NOMO-1 treated with DMSO at 0.1 percent for 48 hours (cell line): ENCODE data around the gene HOXD3.

ENCODE experiments used
- DNase-seq: peaks from one replicate; lab custom pipeline; 2025; ENCODE audit not compliant: unreplicated experiment; lab: John Stamatoyannopoulos, UW

The HOXD3 gene

DNA sequence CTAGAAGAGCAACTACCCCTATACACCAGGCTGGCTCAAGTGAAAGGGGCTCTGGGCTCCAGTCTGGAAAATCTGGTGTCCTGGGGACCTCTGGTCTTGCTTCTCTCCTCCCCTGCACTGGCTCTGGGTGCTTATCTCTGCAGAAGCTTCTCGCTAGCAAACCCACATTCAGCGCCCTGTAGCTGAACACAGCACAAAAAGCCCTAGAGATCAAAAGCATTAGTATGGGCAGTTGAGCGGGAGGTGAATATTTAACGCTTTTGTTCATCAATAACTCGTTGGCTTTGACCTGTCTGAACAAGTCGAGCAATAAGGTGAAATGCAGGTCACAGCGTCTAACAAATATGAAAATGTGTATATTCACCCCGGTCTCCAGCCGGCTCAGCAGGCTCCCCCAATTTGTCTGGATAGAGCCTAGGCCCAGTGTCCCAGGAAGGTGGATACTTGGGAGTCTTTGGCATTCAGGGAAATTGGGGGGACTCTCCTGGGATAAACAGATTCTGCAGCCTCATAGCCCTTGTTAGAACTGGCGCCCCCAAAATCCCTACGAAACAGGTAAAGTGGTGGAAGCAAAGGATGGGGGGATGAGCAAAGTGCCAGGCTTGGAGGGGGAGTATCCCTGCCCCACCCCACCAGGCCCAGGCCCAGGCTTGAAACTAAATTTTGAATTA, 8.2 kb upstream of the HOXD3 start:
- DNase-seq, result no peak

DNA sequence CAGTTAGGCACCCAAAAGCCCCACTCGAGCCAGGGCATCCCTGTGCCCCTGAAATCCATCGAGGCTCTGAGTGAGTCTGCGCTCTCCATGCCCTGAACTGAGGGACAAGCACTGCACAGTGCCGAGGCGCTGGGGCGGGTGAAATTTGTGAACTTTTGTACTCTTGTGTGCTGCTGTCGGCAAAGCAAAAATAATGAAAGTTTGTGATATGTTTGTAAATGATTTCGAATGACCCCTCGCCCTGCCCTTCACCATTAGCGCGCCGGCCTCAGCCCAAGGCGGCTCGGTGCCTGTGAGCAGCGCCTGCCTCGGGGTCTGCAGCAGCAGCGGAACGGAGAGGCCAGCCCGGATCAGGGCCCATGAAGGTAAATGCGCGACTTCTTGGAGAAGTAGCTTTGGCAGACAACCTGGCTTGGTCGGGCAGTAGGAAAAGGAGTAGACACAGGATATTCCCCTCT, 7.6 kb upstream of the HOXD3 start:
- no peak for DNase-seq

DNA sequence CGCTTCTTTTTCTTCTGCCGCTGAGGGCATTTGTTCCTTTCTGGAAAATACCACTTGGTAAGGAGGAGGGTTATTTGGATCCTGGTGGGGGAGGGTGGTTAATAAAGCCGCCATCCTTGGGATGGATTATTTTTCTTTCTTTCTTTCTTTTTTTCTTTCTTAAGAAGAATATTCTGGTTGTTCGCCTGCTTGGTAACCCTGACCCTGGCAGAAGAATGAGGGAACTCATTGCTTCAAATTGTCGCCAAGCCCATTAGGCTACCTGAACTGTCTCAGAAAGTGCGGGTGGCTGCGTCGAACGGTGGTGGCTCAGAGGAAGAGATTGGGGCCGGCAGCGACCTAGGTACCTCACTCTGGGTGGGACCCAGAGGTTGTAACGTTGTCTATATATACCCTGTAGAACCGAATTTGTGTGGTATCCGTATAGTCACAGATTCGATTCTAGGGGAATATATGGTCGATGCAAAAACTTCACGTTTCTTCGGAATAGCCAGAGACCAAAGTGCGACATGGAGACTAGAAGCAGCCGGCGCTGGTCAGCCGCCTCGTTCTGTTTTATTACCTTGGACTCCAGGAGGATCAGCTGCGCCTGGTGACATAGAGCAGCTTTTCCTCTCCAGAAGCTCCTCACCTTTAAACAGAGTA, 7.0 kb upstream of the HOXD3 start:
- no peak for DNase-seq

DNA sequence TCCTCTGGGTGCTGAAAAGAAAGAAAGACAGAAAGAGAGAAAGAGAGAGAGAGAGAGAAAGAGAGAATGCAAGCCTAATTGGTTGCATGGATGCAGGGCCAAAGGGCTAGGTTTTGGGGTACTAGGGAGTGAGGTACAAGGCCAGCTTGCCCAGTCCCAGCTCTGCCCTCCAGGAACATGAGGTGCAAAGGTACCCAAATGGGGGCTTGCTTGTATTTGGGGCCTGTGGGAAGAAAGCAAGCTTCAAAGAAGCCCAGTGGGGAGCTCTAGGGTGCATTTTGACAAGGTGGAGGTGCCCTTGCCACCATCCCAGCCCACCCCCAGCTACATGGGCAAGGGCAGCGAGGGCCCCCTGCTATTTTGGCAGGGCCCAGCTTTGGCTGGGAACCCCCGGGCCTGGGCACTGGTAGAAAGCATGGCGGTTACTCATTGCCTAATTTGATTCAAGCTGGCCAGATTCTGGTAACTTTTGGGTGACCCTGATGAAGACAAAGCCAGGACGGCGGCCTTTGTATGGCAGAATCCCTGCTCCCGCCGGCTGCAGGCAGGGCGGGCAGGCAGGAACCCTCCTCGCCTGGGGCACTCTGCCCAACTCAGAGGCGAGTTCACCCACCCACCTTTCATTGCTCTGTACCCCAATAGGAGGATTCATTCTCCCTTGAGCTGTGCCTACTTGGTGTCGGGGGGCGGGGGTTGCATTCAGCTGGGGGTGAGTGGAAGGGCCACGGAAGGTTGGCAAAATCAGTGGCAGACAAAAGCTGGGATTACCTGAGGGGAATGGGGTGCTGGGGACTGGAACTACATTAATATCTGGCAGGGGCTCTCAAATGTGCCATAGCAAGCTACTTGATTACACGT, 6.3 kb upstream of the HOXD3 start:
- no peak for DNase-seq

DNA sequence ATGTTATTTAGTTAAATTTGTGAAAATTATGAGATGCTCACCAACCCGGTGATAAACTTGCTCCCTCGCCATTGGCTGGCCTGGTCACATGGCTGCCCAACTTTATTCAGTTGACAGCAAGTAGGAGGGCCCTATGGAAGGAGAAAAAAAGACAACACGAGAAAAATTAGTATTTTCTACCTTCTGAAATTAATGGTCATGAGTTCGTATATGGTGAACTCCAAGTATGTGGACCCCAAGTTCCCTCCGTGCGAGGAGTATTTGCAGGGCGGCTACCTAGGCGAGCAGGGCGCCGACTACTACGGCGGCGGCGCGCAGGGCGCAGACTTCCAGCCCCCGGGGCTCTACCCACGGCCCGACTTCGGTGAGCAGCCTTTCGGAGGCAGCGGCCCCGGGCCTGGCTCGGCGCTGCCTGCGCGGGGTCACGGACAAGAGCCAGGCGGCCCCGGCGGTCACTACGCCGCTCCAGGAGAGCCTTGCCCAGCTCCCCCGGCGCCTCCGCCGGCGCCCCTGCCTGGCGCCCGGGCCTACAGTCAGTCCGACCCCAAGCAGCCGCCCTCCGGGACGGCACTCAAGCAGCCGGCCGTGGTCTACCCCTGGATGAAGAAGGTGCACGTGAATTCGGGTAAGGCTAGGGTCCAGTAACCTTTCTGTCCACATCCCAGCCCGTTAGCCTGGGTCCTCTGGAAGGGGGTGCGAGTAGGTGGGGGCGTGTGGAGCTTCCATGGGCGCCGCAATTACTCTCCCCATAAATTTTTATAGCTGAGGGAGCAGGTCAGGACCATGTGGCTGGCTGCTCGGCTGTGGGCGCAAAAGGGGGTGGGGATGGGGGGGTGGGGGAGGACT, 5.4 kb upstream of the HOXD3 start, which contains the start of gene HOXD4:
Gene HOXD4, plus strand, starts transcription at position 109 of the 846 bp plus-strand sequence. Its CDS starts 84 bp downstream, at position 193.
- no peak for DNase-seq

DNA sequence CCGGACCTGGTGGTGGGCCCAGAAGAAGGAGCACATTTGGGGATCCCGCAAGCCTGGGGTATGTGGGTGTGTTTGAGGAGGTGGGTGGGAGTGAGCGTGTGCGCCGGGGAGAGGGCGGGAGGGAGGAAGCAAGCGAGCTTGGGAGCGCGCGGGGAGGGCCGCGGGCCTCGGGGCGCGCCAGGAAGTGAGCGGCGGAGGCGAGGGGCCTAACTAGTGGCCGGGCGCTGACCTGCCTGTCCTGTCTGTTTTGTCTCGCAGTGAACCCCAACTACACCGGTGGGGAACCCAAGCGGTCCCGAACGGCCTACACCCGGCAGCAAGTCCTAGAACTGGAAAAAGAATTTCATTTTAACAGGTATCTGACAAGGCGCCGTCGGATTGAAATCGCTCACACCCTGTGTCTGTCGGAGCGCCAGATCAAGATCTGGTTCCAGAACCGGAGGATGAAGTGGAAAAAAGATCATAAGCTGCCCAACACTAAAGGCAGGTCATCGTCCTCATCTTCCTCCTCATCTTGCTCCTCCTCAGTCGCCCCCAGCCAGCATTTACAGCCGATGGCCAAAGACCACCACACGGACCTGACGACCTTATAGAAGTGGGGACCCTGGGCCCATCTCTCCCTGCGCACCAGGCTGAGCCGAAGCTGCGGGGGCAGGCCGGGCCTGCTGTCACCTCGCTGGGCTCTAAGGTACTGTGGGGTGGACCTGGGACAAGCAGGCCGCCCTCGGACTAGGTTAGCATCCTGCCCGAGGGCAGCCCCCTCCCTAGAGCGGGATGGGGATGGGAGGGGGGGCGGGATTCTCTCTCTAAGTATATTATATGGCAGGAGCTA, 4.5 kb upstream of the HOXD3 start:
- no peak for DNase-seq

DNA sequence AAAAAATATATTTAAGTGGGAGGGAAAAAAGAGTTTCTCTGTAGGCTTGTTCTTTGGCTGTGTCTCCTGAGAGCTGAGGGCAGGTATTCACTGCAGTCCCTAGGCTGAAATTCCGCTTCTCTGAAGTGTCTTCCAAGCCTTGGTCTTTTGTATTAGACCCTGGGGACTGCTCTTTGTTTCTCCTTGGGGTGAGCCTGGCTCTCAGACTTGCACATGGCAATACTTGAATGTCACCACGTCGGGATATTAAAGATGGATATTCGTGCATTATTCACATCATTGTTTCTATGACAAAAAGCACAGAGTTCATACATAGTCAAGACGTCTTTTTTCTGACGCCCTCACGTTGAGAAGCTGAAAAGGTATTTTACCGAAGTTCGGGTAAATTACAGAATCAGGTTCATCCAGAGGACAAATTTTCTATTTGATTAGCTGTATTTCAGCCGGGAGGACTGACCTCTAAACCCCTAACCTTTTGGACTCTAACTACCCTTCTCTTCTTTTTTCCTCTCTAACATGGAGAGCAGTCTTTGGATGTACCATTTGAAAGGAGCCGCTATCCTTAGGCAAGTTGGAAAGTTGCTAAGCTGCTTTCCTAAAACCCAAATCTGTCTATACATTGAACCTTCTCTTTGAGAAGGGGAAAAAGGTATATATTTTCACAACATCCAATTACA, 2.4 kb upstream of the HOXD3 start:
- no peak for DNase-seq

DNA sequence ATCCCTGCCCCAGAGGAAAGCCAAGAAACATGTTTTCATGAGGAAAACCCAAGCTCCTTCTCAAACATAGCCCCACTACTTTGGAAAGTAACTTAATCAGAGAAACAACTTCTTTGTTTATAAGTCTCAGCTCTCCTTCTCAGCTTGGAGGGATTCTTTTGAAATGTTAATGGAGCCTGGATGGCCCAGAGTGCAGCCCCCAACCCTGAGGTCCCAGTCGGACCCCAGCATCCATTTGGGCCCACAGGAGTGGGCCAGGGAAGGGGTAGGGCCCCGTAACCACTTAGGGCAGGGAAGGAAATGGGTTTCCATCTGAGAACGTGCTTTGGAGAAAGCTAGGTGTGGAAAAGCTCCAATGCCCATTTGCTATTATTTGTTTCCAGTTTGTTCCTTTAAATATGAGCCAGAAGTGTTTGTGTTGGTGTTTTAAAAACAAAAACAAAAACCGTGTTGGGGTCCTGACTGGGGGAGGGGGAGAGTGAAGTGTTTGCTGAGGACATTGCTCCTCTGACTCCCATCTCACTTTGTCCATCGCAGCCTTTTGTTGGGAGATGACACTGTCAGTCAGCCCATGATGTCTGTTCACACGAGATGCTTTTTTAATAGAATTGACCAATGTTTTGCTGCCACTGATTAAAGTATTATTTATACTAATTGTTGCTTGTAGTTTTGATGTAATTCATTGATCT, 1.6 kb upstream of the HOXD3 start:
- no peak for DNase-seq

DNA sequence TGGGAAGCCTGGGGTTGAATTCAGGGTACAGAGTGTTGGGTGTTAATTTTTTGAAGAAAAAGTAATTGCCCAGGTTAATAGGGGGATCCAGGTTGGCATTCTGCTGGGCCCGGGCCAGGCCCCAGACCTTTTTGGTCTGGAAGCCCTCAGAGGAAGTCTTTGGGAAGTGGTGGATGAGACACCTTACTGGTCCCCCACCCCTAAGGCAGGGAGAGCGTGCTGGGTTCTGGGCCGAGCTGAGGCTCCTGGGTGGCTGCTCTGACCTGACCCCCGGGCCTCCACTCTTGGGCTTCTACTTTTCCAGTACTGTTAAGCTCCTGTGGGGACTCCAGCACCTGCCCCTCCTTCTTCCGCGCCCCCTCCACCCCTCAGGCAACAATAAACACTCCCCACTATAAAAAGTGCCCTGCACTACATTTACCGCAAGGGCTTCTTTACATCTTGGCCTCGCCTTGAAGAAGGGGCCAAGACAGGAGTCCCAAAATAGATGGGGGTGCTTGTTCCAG, 753 bp upstream of the HOXD3 start:
- no peak for DNase-seq

DNA sequence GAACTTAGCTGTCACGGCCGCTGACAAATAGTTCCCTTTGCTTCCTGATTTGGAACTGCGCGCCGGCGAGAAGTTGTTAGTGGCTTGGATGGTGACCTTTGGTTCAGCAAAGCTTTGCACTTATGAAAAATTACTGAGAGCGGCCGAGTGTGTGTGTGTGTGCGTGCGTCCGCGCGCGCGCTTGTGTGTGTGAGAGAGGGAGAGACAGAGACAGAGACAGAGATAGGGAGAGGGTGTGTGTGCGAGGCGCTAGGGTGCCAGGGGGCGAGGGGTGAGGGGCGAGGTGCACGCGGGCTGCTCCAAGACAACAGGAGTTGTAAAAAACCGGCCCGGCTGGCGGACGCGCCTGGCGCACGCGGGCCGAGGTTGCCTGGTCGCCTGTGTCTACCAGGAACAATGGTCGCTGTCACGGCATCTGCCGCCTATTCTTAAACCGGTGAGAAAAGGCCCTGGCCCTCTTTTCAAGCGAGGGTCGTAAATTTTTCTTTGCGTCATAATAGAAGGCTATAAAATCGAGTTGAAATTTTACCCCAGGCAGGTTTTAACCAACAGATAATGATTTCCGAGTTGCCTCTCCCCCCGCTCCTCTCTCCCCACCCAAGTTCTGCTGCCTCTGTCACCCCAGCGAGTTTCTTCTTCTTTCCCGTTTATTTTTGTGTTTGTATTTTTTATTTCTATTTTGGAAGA, 535 bp downstream of the HOXD3 start:
- no peak for DNase-seq

DNA sequence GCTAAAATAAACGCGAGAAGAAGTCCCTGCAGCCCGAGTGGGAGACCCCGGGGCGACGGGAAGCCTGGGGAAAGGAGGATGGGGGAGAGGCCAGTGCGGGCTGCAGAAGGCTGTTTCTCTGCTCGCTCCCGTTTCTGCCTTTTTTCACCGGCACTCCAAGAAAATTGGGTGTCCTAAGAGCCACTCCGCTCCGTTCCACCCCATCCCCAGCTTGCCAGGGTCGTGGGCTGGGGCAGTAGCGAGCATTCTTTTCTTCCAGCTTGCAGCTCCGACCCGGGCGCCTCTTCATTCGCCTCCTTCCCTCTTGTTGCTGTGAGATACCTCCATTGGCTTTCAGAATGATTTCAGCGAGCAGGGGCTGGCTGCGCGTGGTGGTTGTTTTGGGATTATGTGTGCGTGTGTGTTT, 1.1 kb downstream of the HOXD3 start:
- DNase-seq, result no peak

DNA sequence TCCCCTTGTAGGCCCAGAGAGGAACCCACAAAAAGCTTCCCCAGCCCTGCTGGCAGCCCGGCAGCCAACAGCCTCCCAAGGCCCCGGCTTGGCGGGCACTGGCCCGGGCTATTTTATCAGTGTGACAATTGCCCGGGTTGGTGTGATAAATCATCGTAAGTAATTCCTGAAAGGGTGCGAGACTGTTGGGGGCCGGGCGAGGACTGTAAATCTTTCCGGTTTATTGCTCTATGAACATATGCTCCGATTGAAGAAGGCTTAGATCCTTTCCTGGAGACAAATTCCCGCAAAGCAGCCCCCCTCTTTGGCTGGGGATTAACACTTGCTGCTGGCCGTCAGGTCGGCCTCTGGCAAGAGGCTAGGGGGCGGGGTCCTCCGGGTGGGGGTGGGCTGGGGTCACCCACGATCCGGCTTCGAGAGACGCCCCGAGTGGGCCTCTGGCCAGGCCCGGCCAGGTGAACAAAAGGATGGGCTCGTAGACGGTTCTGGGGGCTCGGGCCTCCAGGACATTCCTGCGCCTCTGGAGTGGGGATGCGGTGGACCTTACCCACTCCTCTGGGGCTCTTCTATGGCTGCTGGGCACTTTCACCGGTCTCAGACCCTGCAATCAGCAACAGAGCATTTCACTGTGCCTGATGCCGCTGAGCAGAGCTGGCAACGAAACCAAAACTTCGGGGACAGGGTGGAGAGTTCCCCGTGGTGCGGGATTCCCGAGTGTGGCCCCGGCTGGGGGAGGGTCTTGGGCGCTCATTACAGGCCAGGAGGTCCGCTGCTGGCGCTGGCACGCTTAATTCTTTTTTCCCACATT, 2.0 kb downstream of the HOXD3 start:
- no peak for DNase-seq

DNA sequence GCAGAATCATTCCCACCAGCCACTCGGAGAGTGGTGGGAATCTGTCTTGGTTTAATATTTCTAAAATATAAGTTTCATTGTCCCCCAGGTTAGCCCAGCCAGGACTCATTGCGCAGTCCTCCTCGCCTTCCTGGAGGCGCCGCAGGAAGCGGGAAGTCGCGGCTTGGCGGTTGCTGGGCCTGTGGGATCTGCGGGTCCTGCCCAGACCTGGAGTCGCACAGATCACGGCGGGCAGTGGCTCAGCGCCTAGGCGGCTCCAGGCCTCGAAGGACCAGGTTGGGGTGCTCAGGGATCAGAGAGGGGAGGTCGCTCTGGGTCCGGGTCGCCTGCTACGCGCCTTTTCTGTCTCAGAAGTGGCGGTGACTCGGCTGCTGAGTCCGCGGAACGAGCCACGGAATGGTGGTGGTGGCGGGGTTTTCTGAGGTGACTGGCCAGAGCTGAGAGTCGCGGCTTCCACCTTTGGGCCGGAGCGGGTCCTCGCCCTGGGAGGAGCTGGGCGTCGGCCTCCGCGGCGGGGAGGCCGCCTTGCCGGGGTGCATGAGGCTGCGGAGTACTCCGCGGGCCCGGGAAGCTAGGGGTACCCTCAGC, 2.6 kb downstream of the HOXD3 start:
- DNase-seq, result no peak

DNA sequence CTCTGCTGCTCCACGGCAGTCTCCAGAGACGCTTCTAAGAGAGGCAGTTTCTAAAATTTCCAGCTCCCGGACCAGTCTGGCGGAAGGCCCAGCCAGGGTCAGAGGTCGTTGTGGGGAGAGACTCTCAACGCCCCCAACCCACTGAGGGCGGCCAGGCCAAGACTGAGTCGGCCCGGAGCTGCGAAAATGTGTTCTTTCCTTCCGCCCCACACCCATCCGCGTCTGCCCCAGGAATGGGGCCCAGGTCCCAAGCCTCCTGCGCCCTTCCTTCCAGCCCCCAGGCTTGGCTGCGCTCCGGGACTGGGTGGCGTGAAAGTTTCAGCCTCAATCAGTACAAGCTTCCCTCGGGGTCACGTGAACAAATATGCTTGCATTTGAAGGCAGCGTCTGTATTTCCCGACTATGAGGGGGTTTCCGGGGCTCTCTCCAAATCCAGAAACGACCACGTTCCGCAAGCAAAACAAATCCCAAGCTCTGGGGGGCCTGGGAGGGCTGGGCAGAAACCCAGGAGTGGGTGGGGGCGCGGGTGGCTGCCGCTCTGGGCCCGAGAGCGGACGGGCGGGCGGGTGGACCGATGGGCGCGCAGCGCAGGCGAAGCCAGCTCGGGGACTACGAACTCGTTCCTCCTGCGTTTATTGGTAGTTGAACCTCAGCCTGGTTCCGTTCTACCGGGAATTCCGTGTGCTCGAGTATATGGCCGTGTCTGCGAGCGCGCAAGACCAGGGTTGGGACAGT, 3.3 kb downstream of the HOXD3 start:
- DNase-seq, result no peak

DNA sequence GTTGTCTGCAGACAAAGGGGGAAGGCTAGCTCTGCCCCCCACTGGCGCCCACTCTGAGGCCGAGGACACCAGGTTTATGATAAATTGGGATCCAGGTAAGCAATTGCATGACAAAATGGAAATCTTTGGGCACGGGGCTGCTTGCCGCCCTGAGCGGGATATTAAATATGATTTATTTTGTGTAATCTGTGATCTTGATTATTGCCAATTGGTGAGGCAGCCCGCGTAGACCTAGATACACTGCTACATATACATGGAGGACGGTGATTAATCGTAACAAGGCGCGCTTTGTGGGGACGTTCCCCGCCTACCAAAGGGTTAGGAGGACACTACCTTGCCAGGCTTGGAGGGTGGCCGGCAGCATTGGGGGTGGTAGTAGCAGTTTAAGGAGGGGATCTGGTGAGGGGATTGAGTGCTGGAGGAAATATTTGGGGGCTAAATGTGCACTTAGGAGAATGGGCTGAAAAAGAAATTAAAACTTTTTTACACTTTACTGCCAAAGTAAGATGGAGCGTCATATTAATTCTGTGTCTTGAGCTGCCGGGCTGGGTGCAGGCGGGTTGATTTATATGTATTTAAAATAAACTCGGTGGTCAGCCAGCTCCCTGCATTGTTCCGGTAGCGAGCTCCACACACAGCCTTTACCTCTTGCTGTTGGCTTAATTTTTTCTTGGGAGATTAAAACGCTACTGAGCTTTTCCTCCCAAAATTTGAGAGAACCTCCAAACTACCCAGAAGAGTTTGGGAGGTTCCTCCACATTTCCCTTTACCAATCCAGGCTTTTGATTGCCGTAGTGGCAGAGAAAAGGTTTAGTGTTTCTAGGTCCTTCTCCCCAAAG, 4.1 kb downstream of the HOXD3 start:
- DNase-seq, result no peak
